H9 (cell line): ENCODE data around the gene OR52K1. TPM values are rescaled to one million over a fixed set of nuclear protein-coding genes. Genes with fewer than 3 reads are reported as not detected.

Experiments
- DNase-seq: peaks from one replicate; pipeline ENCODE4 v3.0.0-alpha.2; 2017
- H2AFZ ChIP-seq: one replicate; pipeline ENCODE4 v1.6.1; 2013; ENCODE audit warnings: mild to moderate bottlenecking, low read length, control low read depth, moderate library complexity
- H2AK5ac ChIP-seq: 2 replicates; pipeline ENCODE4 v1.6.1; 2013; ENCODE audit warnings: low read length, control low read depth, mixed read lengths; ENCODE audit not compliant: insufficient read length
- H2BK120ac ChIP-seq: one replicate; pipeline ENCODE4 v1.6.1; 2013; ENCODE audit warnings: low read depth, mild to moderate bottlenecking, low read length, control low read depth, inconsistent platforms; ENCODE audit not compliant: poor library complexity, severe bottlenecking
- H2BK12ac ChIP-seq: 2 replicates; pipeline ENCODE4 v1.6.1; 2013; ENCODE audit warnings: low read length, control low read depth, mixed read lengths, low read depth; ENCODE audit not compliant: insufficient read length
- H2BK15ac ChIP-seq: 2 replicates; pipeline ENCODE4 v1.6.1; 2013; ENCODE audit warnings: low read depth, low read length, control low read depth
- H2BK20ac ChIP-seq: one replicate; pipeline ENCODE4 v1.6.1; 2013; ENCODE audit warnings: low read depth, mild to moderate bottlenecking, low read length, control low read depth, inconsistent platforms; ENCODE audit not compliant: poor library complexity, severe bottlenecking
- H2BK5ac ChIP-seq: 2 replicates; pipeline ENCODE4 v1.6.1; 2013; ENCODE audit warnings: low read length, control low read depth, mixed read lengths; ENCODE audit not compliant: insufficient read length
- H3K14ac ChIP-seq: 2 replicates; pipeline ENCODE4 v1.6.1; 2013; ENCODE audit warnings: low read length, control low read depth; ENCODE audit not compliant: insufficient read depth
- H3K18ac ChIP-seq: 2 replicates; pipeline ENCODE4 v1.6.1; 2013; ENCODE audit warnings: low read depth, mild to moderate bottlenecking, mixed read lengths, low read length, control low read depth; ENCODE audit not compliant: insufficient read length
- H3K23ac ChIP-seq: 2 replicates; pipeline ENCODE4 v1.6.1; 2013; ENCODE audit warnings: low read length, control low read depth, mixed read lengths, low read depth; ENCODE audit not compliant: insufficient read length
- H3K23me2 ChIP-seq: 2 replicates; pipeline ENCODE4 v1.6.1; 2013; ENCODE audit warnings: low read depth, mild to moderate bottlenecking, mixed read lengths, low read length, control low read depth; ENCODE audit not compliant: insufficient read length, poor library complexity, severe bottlenecking
- H3K27ac ChIP-seq: 2 replicates; pipeline ENCODE4 v1.5.1; 2013; ENCODE audit warnings: low read length, control low read depth, mixed read lengths, low read depth; ENCODE audit not compliant: insufficient read length
- H3K27me3 ChIP-seq: 2 replicates; pipeline ENCODE4 v1.6.1; 2013; ENCODE audit warnings: low read length, control low read depth, inconsistent platforms; ENCODE audit not compliant: insufficient read depth
- H3K4ac ChIP-seq: 2 replicates; pipeline ENCODE4 v1.6.1; 2013; ENCODE audit warnings: low read depth, mild to moderate bottlenecking, control low read depth, inconsistent platforms, low read length, moderate library complexity
- H3K4me1 ChIP-seq: 2 replicates; pipeline ENCODE4 v1.6.1; 2013; ENCODE audit warnings: low read length, control low read depth, inconsistent platforms; ENCODE audit not compliant: insufficient read depth
- H3K4me2 ChIP-seq: 2 replicates; pipeline ENCODE4 v1.6.1; 2013; ENCODE audit warnings: low read length, control low read depth, mixed read lengths; ENCODE audit not compliant: insufficient read length, insufficient read depth
- H3K56ac ChIP-seq: 2 replicates; pipeline ENCODE4 v1.6.1; 2013; ENCODE audit warnings: low read depth, mild to moderate bottlenecking, mixed read lengths, low read length, control low read depth; ENCODE audit not compliant: insufficient read length
- H3K79me1 ChIP-seq: 2 replicates; pipeline ENCODE4 v1.6.1; 2013; ENCODE audit warnings: low read depth, mild to moderate bottlenecking, moderate library complexity, low read length, control low read depth, inconsistent platforms; ENCODE audit not compliant: insufficient read depth, poor library complexity, severe bottlenecking
- H3K79me2 ChIP-seq: 2 replicates; pipeline ENCODE4 v1.6.1; 2013; ENCODE audit warnings: low read length, control low read depth, inconsistent platforms; ENCODE audit not compliant: insufficient read depth
- H3K9ac ChIP-seq: 2 replicates; pipeline ENCODE4 v1.6.1; 2013; ENCODE audit warnings: low read length, control low read depth, mixed read lengths; ENCODE audit not compliant: insufficient read length; ENCODE audit errors: extremely low read depth
- H3K9me3 ChIP-seq: one replicate; pipeline ENCODE4 v1.6.1; 2013; ENCODE audit warnings: low read depth, low read length, inconsistent platforms; ENCODE audit not compliant: control insufficient read depth
- H3T11ph ChIP-seq: one replicate; pipeline ENCODE4 v1.6.1; 2013; ENCODE audit warnings: mild to moderate bottlenecking, low read length, control low read depth, inconsistent platforms
- H4K20me1 ChIP-seq: one replicate; pipeline ENCODE4 v1.6.1; 2013; ENCODE audit not compliant: control insufficient read depth, insufficient read length, insufficient read depth
- H4K5ac ChIP-seq: 2 replicates; pipeline ENCODE4 v1.6.1; 2013; ENCODE audit warnings: low read depth, mild to moderate bottlenecking, mixed read lengths, low read length, control low read depth; ENCODE audit not compliant: insufficient read length
- H4K8ac ChIP-seq: replicated peaks from 2 replicates; pipeline ENCODE4 v1.6.1; 2013; ENCODE audit warnings: low read length, control low read depth, mixed read lengths, low read depth; ENCODE audit not compliant: insufficient read length
- H4K91ac ChIP-seq: 2 replicates; pipeline ENCODE4 v1.6.1; 2013; ENCODE audit warnings: low read depth, mild to moderate bottlenecking, moderate library complexity, mixed read lengths, low read length, control low read depth; ENCODE audit not compliant: insufficient read length
- H3K27ac Mint-ChIP-seq, 3 experiments: 2 replicates in 2 of 3; 3 replicates in 1 of 3; pipeline ENCODE4 v1.8.0; 2020 to 2021; ENCODE audit warnings: mixed read lengths in 3 of 3, mild to moderate bottlenecking in 1 of 3, moderate library complexity in 1 of 3
- H3K27me3 Mint-ChIP-seq: 2 replicates; pipeline ENCODE4 v1.8.0; 2021; ENCODE audit warnings: low read depth, mild to moderate bottlenecking, moderate library complexity, mixed read lengths
- H3K36me3 Mint-ChIP-seq, 3 experiments: 2 replicates in 2 of 3; 3 replicates in 1 of 3; pipeline ENCODE4 v1.8.0; 2020 to 2021; ENCODE audit warnings: low read depth in 3 of 3, mixed read lengths in 3 of 3; ENCODE audit not compliant: insufficient read depth in 1 of 3
- H3K4me1 Mint-ChIP-seq, 2 experiments: 2 replicates each; pipeline ENCODE4 v1.8.0; 2020; ENCODE audit warnings: mixed read lengths in 2 of 2
- H3K4me3 Mint-ChIP-seq, 2 experiments: 2 replicates in 1 of 2; 3 replicates in 1 of 2; pipeline ENCODE4 v1.8.0; 2020 to 2021; ENCODE audit warnings: mild to moderate bottlenecking in 2 of 2, mixed read lengths in 2 of 2, moderate library complexity in 1 of 2
- H3K9me3 Mint-ChIP-seq, 2 experiments: 2 replicates in 1 of 2; 3 replicates in 1 of 2; pipeline ENCODE4 v1.8.0; 2020; ENCODE audit warnings: mild to moderate bottlenecking in 2 of 2, mixed read lengths in 2 of 2, moderate library complexity in 1 of 2
- WGBS: extraction: QIAGEN DNeasy Blood & Tissue Kit; methylation state at CpG from one replicate; pipeline ENCODE4 v1.1.7; 2013; ENCODE audit warnings: missing lambda C conversion rate, low lambda C conversion rate, mixed read lengths; ENCODE audit not compliant: insufficient read length; ENCODE audit errors: extremely low coverage; 5-methylcytosine and 5-hydroxymethylcytosine counted together
- total RNA-seq: library from RNA; stranded (reverse); gene quantifications from 2 replicates; pipeline ENCODE4 v1.2.1, GENCODE V29; 2021
- TF ChIP-seq, protein P1 (sequence below): fragments of 200-600 bp; sonication (generic); conservative IDR thresholded peaks from 3 replicates; pipeline ENCODE4 v1.8.0; 2021; ENCODE audit warnings: antibody characterized with exemption, mild to moderate bottlenecking

The OR52K1 gene
- total RNA-seq, 1 experiment from 2014 or later: not detected

DNA sequence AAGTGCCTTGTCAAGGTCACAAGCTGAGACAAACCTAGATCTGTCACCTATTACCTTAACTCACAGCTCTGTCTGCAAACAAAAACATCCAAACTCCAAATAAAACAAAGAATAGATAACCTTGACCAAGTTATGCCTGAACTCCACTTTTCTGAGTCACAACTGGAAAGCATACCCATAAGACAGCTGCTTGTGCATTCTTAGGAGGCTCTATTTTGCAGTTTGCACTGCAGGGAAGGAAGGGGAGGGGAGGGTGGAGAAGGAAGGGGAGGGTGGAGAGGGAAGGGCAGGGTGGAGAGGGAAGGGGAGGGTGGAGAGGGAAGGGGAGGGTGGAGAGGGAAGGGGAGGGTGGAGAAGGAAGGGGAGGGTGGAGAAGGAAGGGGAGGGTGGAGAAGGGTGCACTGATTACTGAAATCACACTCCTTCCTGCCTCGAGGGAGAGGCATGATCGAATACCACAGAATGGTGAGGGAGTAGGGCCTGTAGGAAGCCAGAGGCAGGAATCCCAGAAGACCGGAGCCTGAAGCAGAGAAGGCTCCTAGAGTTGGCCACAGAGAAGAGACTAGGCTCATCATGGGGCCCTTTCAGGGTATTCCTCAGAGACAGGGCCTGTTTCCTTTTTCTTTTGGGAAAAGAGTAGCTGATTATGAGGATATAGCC is 39.1 kb upstream of the OR52K1 start:
- Histone ChIP-seq H3K9ac (no peak overlapping the region), H3K4me2 (no peak overlapping the region), H4K8ac (no peak overlapping the region), H2BK20ac (no peak overlapping the region), H3K4me1 (no peaks in the 10 kb centered on the region), H4K20me1 (no peaks in the 10 kb centered on the region), H2AFZ (no peak overlapping the region), H3T11ph (no peak overlapping the region), H4K5ac (no peak overlapping the region), H2BK12ac (no peak overlapping the region), H4K91ac (no peak overlapping the region), H2BK120ac (no peak overlapping the region), H2BK15ac (no peak overlapping the region), H2BK5ac (no peak overlapping the region), H3K23ac (no peak overlapping the region), H3K23me2 (no peaks in the 10 kb centered on the region), H3K27me3 (no peaks in the 10 kb centered on the region), H3K18ac (no peak overlapping the region), H3K4ac (no peak overlapping the region), H3K27ac (no peak overlapping the region), H3K9me3 (no peaks in the 10 kb centered on the region), H3K56ac (no peak overlapping the region), H3K14ac (no peak overlapping the region), H3K79me1 (no peaks in the 10 kb centered on the region), H2AK5ac (no peak overlapping the region), H3K79me2 (no peaks in the 10 kb centered on the region)
- TF ChIP-seq, protein P1, sequence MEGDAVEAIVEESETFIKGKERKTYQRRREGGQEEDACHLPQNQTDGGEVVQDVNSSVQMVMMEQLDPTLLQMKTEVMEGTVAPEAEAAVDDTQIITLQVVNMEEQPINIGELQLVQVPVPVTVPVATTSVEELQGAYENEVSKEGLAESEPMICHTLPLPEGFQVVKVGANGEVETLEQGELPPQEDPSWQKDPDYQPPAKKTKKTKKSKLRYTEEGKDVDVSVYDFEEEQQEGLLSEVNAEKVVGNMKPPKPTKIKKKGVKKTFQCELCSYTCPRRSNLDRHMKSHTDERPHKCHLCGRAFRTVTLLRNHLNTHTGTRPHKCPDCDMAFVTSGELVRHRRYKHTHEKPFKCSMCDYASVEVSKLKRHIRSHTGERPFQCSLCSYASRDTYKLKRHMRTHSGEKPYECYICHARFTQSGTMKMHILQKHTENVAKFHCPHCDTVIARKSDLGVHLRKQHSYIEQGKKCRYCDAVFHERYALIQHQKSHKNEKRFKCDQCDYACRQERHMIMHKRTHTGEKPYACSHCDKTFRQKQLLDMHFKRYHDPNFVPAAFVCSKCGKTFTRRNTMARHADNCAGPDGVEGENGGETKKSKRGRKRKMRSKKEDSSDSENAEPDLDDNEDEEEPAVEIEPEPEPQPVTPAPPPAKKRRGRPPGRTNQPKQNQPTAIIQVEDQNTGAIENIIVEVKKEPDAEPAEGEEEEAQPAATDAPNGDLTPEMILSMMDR: no peak
- no peak overlapping the region for H3K27ac Mint-ChIP-seq
- H3K9me3 Mint-ChIP-seq: no peaks in the 10 kb centered on the region
- H3K36me3 Mint-ChIP-seq: no peaks in the 10 kb centered on the region
- H3K4me1 Mint-ChIP-seq: peaks cover 0 to 5% of the 10 kb centered on the region in 2 experiments; a peak in 1 of 4 replicates
- H3K27me3 Mint-ChIP-seq: no peaks in the 10 kb centered on the region
- no peak overlapping the region for H3K4me3 Mint-ChIP-seq
- WGBS: no CpG with 5 or more reads among the region's 3 CpGs
- no peak for DNase-seq
